GM06990 (cell line): ENCODE measurements around the gene MAGI2.

Source experiments
- DNase-seq: peaks from one replicate; pipeline ENCODE4 v3.0.0-alpha.2; 2011; ENCODE audit not compliant: insufficient read length; ENCODE audit errors: extremely low read depth
- H3K27me3 ChIP-seq: replicated peaks from 2 replicates; pipeline ENCODE4 v1.6.0; 2011; ENCODE audit warnings: low read length; ENCODE audit not compliant: control insufficient read depth, insufficient read depth
- H3K36me3 ChIP-seq: 2 replicates; pipeline ENCODE4 v1.5.1; 2011; ENCODE audit warnings: low read length; ENCODE audit not compliant: control insufficient read depth, insufficient read depth
- H3K4me3 ChIP-seq: replicated peaks from 2 replicates; pipeline ENCODE4 v1.5.1; 2011; ENCODE audit warnings: low read depth, mild to moderate bottlenecking, control low read depth, low read length
- CTCF ChIP-seq: IDR thresholded peaks from 2 replicates; pipeline ENCODE4 v1.5.1; 2011; ENCODE audit warnings: low read length, control low read depth, mild to moderate bottlenecking, inconsistent platforms; ENCODE audit not compliant: insufficient read depth, poor library complexity, severe bottlenecking

MAGI2 gene

GRCh38 chr7:79320741-79321473 is 132.6 kb downstream of the MAGI2 start:
- TF ChIP-seq CTCF: no peak
- DNase-seq: no peak
- H3K36me3 ChIP-seq: no peaks in the 10 kb centered on the region
- H3K4me3 ChIP-seq: no peak overlapping the region
- H3K27me3 ChIP-seq: no peaks in the 10 kb centered on the region

GRCh38 chr7:79319369-79319768 is 134.1 kb downstream of the MAGI2 start:
- DNase-seq: no peak
- no peak for TF ChIP-seq CTCF
- no peaks in the 10 kb centered on the region for H3K27me3 ChIP-seq
- no peak overlapping the region for H3K4me3 ChIP-seq
- no peaks in the 10 kb centered on the region for H3K36me3 ChIP-seq

- Histone ChIP-seq H3K36me3 (no peaks in the 10 kb centered on the region), H3K4me3 (no peak overlapping the region), H3K27me3 (no peaks in the 10 kb centered on the region)
- TF ChIP-seq CTCF: no peak
- DNase-seq: no peak
These were observed 135.7 kb downstream of the MAGI2 start for GRCh38 chr7:79317728-79318127.

- Histone ChIP-seq H3K4me3 (no peak overlapping the region), H3K27me3 (no peaks in the 10 kb centered on the region), H3K36me3 (no peaks in the 10 kb centered on the region)
- TF ChIP-seq CTCF: no peak
- DNase-seq: no peak
These were observed 141.4 kb downstream of the MAGI2 start for GRCh38 chr7:79312022-79312421.

GRCh38 chr7:79308192-79308591 is 145.3 kb downstream of the MAGI2 start:
- no peak for DNase-seq
- H3K27me3 ChIP-seq: no peaks in the 10 kb centered on the region
- no peak overlapping the region for H3K4me3 ChIP-seq
- no peak for TF ChIP-seq CTCF
- H3K36me3 ChIP-seq: no peaks in the 10 kb centered on the region

- H3K27me3 ChIP-seq: no peaks in the 10 kb centered on the region
- no peak overlapping the region for H3K4me3 ChIP-seq
- H3K36me3 ChIP-seq: no peaks in the 10 kb centered on the region
- no peak for DNase-seq
- TF ChIP-seq CTCF: no peak
These were observed 146.1 kb downstream of the MAGI2 start for GRCh38 chr7:79307376-79307775.
